ENCODE results near the gene SSX2IP.
"Not testable (repeated sequence)": the region's sequence is repeated elsewhere in the genome, so short reads cannot be mapped to it uniquely, and the experiment has no call there.

Gene SSX2IP

GRCh38 chr1:84613887-84614286 is 76.4 kb downstream of the SSX2IP start:
- no peak for DNase-seq (ENCODE audit: low read depth)

- no peak for DNase-seq (ENCODE audit: low read depth)
These were observed 77.2 kb downstream of the SSX2IP start for GRCh38 chr1:84613026-84613425.

- no peak for DNase-seq (ENCODE audit: low read depth)
These were observed 78.5 kb downstream of the SSX2IP start for GRCh38 chr1:84611796-84612195.

GRCh38 chr1:84611091-84611490 is 79.2 kb downstream of the SSX2IP start:
- no peak for DNase-seq (ENCODE audit: low read depth)

GRCh38 chr1:84606977-84607376 is 83.3 kb downstream of the SSX2IP start:
- no peak for DNase-seq (ENCODE audit: low read depth)

GRCh38 chr1:84605157-84605556 is 85.1 kb downstream of the SSX2IP start:
- no peak for DNase-seq (ENCODE audit: low read depth)

- DNase-seq (ENCODE audit: low read depth): no peak
These were observed 86.1 kb downstream of the SSX2IP start for GRCh38 chr1:84603941-84604830.

GRCh38 chr1:84603223-84603622 is 87.0 kb downstream of the SSX2IP start:
- DNase-seq (ENCODE audit: low read depth): no peak

GRCh38 chr1:84600796-84601195 is 89.5 kb downstream of the SSX2IP start:
- no peak for DNase-seq (ENCODE audit: low read depth)

GRCh38 chr1:84598846-84599741 is 91.2 kb downstream of the SSX2IP start:
- no peak for DNase-seq (ENCODE audit: low read depth)

- DNase-seq (ENCODE audit: low read depth): no peak
These were observed 91.8 kb downstream of the SSX2IP start for GRCh38 chr1:84598418-84598817.

- no peak for DNase-seq (ENCODE audit: low read depth)
These were observed 93.2 kb downstream of the SSX2IP start for GRCh38 chr1:84597011-84597410.

- not testable (repeated sequence) for DNase-seq (ENCODE audit: low read depth)
These were observed 95.3 kb downstream of the SSX2IP start for GRCh38 chr1:84594959-84595358.
